Activated effector memory CD4-positive, alpha-beta T cell treated with Interleukin-2 at 50 U/mL for 16 hours (primary cell): ENCODE data around the gene KLRC2.
"Not testable (repeated sequence)": the region's sequence is repeated elsewhere in the genome, so short reads cannot be mapped to it uniquely, and the experiment has no call there.

ENCODE experiments used
- DNase-seq: peaks from one replicate; pipeline ENCODE4 v3.0.0-alpha.2; 2020

The KLRC2 gene

GRCh38 chr12:10435816-10436215 is at the start of gene KLRC2:
Gene KLRC2 (minus strand): TSS chr12:10436010. CDS start chr12:10435986, 24 bp downstream.
- not testable (repeated sequence) for DNase-seq

DNA sequence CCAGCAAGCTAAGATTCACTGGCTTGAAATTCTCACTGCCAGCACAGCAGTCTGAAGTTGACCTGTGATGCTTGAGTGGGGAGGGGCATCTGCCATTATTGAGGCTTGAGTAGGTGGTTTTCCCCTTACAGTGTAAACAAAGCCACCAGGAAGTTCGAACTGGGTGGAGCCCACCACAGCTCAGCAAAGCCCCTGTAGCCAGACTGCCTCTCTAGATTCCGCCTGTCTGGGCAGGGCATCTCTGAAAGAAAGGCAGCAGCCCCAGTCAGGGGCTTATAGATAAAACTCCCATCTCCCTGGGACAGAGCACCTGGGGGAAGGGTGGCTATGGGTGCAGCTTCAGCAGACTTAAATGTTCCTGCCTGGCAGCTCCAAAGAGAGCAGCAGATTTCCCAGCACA is 46.1 kb upstream of the KLRC2 start:
- DNase-seq: not testable (repeated sequence)

DNA sequence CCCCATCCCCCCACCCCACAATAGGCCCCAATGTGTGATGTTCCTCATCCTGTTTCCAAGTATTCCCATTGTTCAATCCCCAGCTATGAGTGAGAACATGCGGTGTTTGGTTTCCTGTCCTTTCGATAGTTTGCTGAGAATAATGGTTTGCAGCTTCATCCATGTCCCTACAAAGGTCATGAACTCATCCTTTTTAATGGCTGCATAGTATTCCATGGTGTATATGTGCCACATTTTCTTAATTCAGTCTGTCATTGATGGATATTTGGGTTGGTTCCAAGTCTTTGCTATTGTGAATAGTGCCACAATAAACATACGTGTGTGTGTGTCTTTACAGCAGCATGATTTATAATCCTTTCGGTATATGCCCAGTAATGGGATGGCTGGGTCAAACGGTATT is 37.0 kb upstream of the KLRC2 start:
- not testable (repeated sequence) for DNase-seq

DNA sequence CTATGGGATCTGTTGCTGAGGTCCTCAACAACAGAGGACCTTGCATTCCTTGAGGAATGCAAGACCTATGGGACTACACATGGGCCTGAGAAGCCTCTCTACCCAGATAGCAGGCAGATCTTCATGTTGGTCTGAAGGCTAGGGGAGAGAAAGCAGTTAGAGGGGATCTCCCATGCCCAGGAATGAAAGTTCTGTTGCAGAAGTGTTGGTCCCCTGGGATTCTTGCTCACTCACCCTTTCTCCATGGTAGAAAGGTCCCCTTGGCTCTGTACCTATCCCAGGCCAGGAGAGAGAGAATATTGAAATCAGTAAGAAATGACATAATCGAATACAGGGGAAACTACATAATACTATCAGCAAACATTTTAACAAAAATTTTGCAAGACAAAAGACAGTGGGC is 33.9 kb upstream of the KLRC2 start:
- no peak for DNase-seq

GRCh38 chr12:10466311-10466710 is 30.5 kb upstream of the KLRC2 start:
- DNase-seq: no peak

GRCh38 chr12:10457760-10458159 is 21.9 kb upstream of the KLRC2 start:
- DNase-seq: no peak

- DNase-seq: no peak
These were observed 21.0 kb upstream of the KLRC2 start for GRCh38 chr12:10456856-10457255.

DNA sequence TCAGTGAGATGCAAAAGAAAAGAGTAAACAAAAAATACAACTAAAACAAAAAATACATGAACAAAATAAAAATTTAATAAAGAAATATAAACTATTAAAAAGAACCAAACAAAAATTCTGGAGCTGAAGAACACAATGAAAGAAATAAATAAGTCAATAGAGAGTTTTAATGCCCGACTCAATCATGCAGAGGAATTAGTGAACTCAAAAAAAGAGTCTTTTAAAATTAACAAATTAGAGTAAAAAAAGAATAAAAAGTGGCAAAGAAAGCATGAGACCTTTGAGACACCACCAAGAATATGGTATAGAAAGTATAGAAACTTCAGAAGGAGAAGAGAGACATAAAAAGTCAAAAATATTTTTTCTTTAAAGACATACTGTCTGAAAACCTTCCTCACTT is 20.0 kb upstream of the KLRC2 start:
- no peak for DNase-seq

- no peak for DNase-seq
These were observed 18.7 kb upstream of the KLRC2 start for GRCh38 chr12:10454531-10454930.

- DNase-seq: no peak
These were observed 17.3 kb upstream of the KLRC2 start, which contains the start of gene KLRC1 for GRCh38 chr12:10453156-10453555. Gene KLRC1 (minus strand): TSS chr12:10453377. CDS start chr12:10451156, 2,221 bp downstream.

- no peak for DNase-seq
These were observed 12.4 kb upstream of the KLRC2 start for GRCh38 chr12:10448236-10448635.

- not testable (repeated sequence) for DNase-seq
These were observed 10.2 kb upstream of the KLRC2 start for GRCh38 chr12:10446052-10446451.

GRCh38 chr12:10441144-10441543 is 5.3 kb upstream of the KLRC2 start:
- not testable (repeated sequence) for DNase-seq

- not testable (repeated sequence) for DNase-seq
These were observed 3.9 kb upstream of the KLRC2 start for GRCh38 chr12:10439608-10440274.

GRCh38 chr12:10437601-10438000 is 1.8 kb upstream of the KLRC2 start:
- not testable (repeated sequence) for DNase-seq

DNA sequence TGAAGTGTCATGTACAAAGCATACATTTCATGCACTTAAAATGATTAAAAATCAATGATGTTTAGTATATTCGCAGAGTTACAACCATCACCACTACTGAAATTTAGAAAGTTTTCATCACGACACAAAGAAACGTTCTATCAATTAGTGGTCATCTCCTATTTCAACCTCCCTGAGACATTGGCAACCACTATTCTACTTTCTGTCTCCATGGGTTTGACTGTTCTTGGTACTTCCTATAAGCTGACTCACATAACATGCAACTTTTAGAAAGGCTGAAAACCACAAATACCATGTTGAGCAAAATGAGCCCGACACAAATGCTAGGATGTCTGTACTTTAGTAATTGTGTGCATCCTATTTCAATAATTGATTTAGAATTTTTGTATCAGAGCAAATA is 5.2 kb downstream of the KLRC2 start:
- DNase-seq: not testable (repeated sequence)

DNA sequence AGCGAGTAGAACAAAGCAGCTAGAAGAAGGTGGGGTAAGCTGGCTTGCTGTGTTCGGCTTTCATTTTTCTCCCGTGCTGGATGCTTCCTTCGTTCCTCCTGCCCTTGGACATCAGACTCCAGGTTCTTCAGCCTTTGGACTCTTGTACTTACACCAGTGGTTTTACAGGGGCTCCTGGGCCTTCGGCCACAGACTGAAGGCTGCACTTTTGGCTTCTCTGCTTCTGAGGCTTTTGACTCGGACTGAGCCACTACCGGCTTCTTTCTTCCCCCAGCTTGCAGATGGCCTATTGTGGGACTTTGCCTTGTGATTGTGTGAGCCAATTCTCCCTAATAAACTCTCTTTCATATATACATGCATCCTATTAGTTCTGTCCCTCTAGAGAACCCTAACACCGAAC is 9.9 kb downstream of the KLRC2 start:
- DNase-seq: not testable (repeated sequence)

GRCh38 chr12:10424260-10424899 is 11.4 kb downstream of the KLRC2 start:
- DNase-seq: not testable (repeated sequence)

- DNase-seq: not testable (repeated sequence)
These were observed 13.7 kb downstream of the KLRC2 start for GRCh38 chr12:10422159-10422558.

DNA sequence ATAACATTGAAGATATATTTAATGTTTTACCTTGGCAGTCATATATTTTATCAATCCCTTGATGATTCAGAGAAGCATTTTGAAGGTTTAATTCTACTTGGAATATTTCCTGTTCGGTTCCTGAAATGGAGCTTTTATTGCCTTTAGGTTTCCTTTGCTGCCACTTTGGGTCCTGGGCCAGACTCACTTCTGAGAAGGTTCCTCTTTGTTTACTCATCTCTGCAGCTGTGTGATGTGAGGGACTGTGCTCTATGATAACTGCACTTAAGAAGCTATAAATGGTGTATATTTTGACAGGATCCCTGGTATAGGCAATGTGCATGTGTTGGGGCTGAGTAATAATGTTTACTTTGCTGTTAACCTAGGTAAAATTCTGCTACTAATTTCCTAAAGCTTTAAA is 15.5 kb downstream of the KLRC2 start, which contains the start of gene KLRC3:
TSS of gene KLRC3 (minus strand) at position 262 of the 400 bp plus-strand sequence. CDS start at position 217, 45 bp downstream.
- DNase-seq: not testable (repeated sequence)

DNA sequence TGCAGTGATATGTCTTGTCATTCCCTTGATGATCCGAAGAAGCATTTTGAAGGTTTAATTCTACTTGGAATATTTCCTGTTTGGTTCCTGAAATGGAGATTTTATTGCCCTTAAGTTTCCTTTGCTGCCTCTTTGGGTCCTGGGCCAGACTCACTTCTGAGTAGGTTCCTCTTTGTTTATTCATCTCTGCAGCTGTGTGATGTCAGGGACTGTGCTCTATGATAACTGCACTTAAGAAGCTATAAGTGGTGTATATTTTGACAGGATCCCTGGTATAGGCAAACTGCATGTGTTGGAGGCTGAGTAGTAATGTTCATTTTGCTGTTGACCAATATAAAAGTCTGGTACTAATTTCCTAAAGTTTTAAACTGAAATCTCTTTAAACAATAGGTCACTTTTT is 26.4 kb downstream of the KLRC2 start, which contains the start of gene KLRC4:
TSS of gene KLRC4 (minus strand) at position 366 of the 400 bp plus-strand sequence. CDS start at position 184, 182 bp downstream.
- no peak for DNase-seq

- no peak for DNase-seq
These were observed 27.0 kb downstream of the KLRC2 start for GRCh38 chr12:10408842-10409241.

GRCh38 chr12:10406725-10407124 is 29.1 kb downstream of the KLRC2 start:
- DNase-seq: no peak

DNA sequence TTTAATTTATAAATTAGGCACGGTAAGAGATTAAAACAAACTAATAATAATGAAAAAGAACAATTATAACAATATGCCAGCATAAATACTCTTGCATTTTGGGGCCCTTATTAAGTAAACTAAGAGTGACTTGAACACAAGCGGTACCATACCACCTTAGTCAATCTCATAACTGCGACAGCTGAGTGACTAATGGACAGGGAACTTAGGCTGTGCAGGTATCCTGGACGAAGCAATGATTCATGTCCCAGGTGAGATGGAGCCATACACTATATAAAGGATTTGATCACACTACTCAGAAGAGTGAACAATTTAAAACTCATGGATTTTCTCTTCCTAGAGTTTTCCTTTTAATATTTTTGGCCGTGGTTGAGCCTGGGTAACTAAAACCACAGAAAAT is 30.5 kb downstream of the KLRC2 start:
- DNase-seq: no peak
